HepG2 (cell line): ENCODE measurements around the gene SMIM29. TPM values are rescaled to one million over a fixed set of nuclear protein-coding genes. Genes with fewer than 3 reads are reported as not detected.

ENCODE experiments used
- DPF2 ChIP-seq: sonication (generic); formaldehyde crosslinking; IDR thresholded peaks from 2 replicates; pipeline ENCODE4 v1.4.0; 2020; ENCODE audit warnings: mild to moderate bottlenecking, low read depth, missing genetic modification reagents, borderline replicate concordance
- GTF3A ChIP-seq: sonication (generic); formaldehyde crosslinking; conservative IDR thresholded peaks from 2 replicates; pipeline ENCODE4 v1.4.0; 2020; ENCODE audit warnings: mild to moderate bottlenecking, missing genetic modification reagents
- KDM5B ChIP-seq: sonication (generic); formaldehyde crosslinking; IDR thresholded peaks from 2 replicates; pipeline ENCODE4 v1.4.0; 2020; ENCODE audit warnings: missing genetic modification reagents, mild to moderate bottlenecking, borderline replicate concordance
- KMT2A ChIP-seq: sonication (generic); formaldehyde crosslinking; IDR thresholded peaks from 2 replicates; pipeline ENCODE4 v1.4.0; 2020; ENCODE audit warnings: missing genetic modification reagents
- MLLT10 ChIP-seq: sonication (generic); formaldehyde crosslinking; IDR thresholded peaks from 2 replicates; pipeline ENCODE4 v1.4.0; 2020; ENCODE audit warnings: missing genetic modification reagents
- SAP130 ChIP-seq: IDR thresholded peaks from 2 replicates; pipeline ENCODE4 v1.6.1; 2016; ENCODE audit warnings: low read depth
- SCMH1 ChIP-seq: sonication (generic); formaldehyde crosslinking; IDR thresholded peaks from 2 replicates; pipeline ENCODE4 v1.9.0; 2021; ENCODE audit warnings: missing genetic modification reagents, mild to moderate bottlenecking, borderline replicate concordance
- SMC3 ChIP-seq: IDR thresholded peaks from 2 replicates; pipeline ENCODE4 v1.6.1; 2011; ENCODE audit warnings: low read length, improper control_type of control experiment
- U2AF1 ChIP-seq: fragments of 200-400 bp; formaldehyde crosslinking; optimal IDR thresholded peaks from 2 replicates; pipeline ENCODE3; 2017; ENCODE audit warnings: mild to moderate bottlenecking, low read depth, low read length
- YEATS4 ChIP-seq: sonication (generic); formaldehyde crosslinking; IDR thresholded peaks from 2 replicates; pipeline ENCODE4 v1.4.0; 2020; ENCODE audit warnings: missing genetic modification reagents, borderline replicate concordance
- ZC3H4 ChIP-seq: sonication (generic); formaldehyde crosslinking; IDR thresholded peaks from 2 replicates; pipeline ENCODE4 v1.4.0; 2020; ENCODE audit warnings: missing genetic modification reagents, borderline replicate concordance
- ZNF121 ChIP-seq: sonication (generic); formaldehyde crosslinking; IDR thresholded peaks from 2 replicates; pipeline ENCODE4 v1.5.0; 2020; ENCODE audit warnings: mild to moderate bottlenecking, missing genetic modification reagents
- ZNF230 ChIP-seq: sonication (generic); formaldehyde crosslinking; IDR thresholded peaks from 2 replicates; pipeline ENCODE4 v1.4.0; 2020; ENCODE audit warnings: mild to moderate bottlenecking, missing genetic modification reagents
- ZNF232 ChIP-seq: sonication (generic); formaldehyde crosslinking; IDR thresholded peaks from 2 replicates; pipeline ENCODE4 v1.4.0; 2020; ENCODE audit warnings: missing genetic modification reagents, borderline replicate concordance
- ZNF253 ChIP-seq: sonication (generic); formaldehyde crosslinking; IDR thresholded peaks from 2 replicates; pipeline ENCODE4 v1.8.0; 2022; ENCODE audit warnings: mild to moderate bottlenecking, missing genetic modification reagents, borderline replicate concordance
- ZNF30 ChIP-seq: sonication (generic); formaldehyde crosslinking; IDR thresholded peaks from 2 replicates; pipeline ENCODE4 v1.5.0; 2020; ENCODE audit warnings: mild to moderate bottlenecking, missing genetic modification reagents
- ZNF431 ChIP-seq: sonication (generic); formaldehyde crosslinking; IDR thresholded peaks from 2 replicates; pipeline ENCODE4 v1.9.0; 2022; ENCODE audit warnings: missing genetic modification reagents, low read depth, mild to moderate bottlenecking, borderline replicate concordance
- ZNF644 ChIP-seq: IDR thresholded peaks from 2 replicates; pipeline ENCODE4 v1.6.1; 2016; ENCODE audit warnings: low read depth
- ZNF7 ChIP-seq: IDR thresholded peaks from 2 replicates; pipeline ENCODE4 v1.6.1; 2016; ENCODE audit warnings: missing biosample characterization, missing genetic modification reagents
- ZSCAN21 ChIP-seq: sonication (generic); formaldehyde crosslinking; IDR thresholded peaks from 2 replicates; pipeline ENCODE4 v1.8.0; 2022; ENCODE audit warnings: mild to moderate bottlenecking, missing genetic modification reagents, moderate library complexity, borderline replicate concordance
- polyA plus RNA-seq, 8 experiments: library from polyadenylated mRNA; depleted of rRNA in 3 of 8; stranded (reverse) in 7 of 8; unstranded in 1 of 8; fragments of >200 nt; fragmentation: Illumina TruSeq in 4 of 8; extraction: Trizol in 4 of 8; gene quantifications; 2 replicates each; pipeline versions ENCODE4 v1.2.1 to v1.2.3, GENCODE V29; 2011 to 2016; ENCODE audit warnings: low read depth in 4 of 8, missing spikeins in 1 of 8, mixed read lengths in 1 of 8; ENCODE audit not compliant: insufficient read depth in 1 of 8
- total RNA-seq, 5 experiments: library from RNA; depleted of rRNA; stranded (reverse); fragments of >200 nt; fragmentation: Illumina TruSeq; extraction: Trizol; gene quantifications; 2 replicates each; pipeline ENCODE4 v1.2.3, GENCODE V29; 2016; ENCODE audit warnings: low read depth in 1 of 5
- TF ChIP-seq, protein P1 (sequence below): sonication (generic); formaldehyde crosslinking; IDR thresholded peaks from 2 replicates; pipeline ENCODE4 v1.4.0; 2020; ENCODE audit warnings: missing genetic modification reagents, mild to moderate bottlenecking, borderline replicate concordance
- TF ChIP-seq, protein P2 (sequence below): sonication (generic); formaldehyde crosslinking; conservative IDR thresholded peaks from 2 replicates; pipeline ENCODE4 v1.4.0; 2020; ENCODE audit warnings: missing genetic modification reagents

SMIM29 gene
- total and polyA plus RNA-seq, 2 of the 13 experiments (the other 11 are each of a cell fraction or from before 2014, with no cell fraction given), result 8.8 to 15.3 TPM

DNA sequence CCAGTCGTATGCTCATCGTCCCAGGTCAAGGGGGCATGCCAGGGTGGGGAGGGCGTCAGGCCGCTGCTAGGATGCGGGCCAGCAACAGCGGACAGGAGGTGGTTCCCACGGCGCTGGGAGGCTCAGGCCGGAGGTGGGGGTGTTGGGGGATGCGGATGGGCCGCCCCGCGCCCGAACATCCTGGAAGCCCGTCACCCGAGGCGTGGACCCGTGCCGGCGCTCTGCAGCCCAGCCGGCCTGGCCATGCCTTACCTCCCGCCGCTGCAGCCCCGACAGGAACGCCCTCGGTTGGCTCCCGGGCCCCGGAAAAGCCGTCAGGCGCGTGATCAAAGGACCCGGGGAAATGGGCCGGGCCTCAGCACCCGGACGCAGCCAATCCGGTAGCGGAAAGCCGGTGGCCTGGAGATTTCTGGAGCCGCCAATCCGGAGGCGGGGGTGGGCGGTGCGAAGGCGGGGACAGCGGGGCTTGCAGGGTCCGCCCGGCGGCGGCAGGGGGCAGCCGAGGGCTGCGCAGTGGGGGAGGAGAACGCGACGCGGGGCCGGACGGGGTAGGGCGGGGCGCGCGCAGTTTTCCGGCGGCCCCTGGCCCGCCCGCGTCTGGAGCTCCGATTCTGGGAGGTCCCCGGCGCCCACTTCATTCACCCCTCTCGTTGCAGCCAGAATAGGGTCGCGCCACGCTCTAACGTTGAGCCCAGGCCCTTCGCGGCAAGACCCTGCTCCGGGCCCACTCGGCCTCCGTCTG is at the start of gene SMIM29 (continued):
- TF ChIP-seq SAP130 (CRISPR knock-in tag) (peak; percentile 96), SMC3 (peak; percentile 40; the same call in 1 of the 2 replicates), ZNF7 (CRISPR knock-in tag) (no peak), GTF3A (CRISPR knock-in tag) (0 out of 2 replicates have a peak, but pooled peaks have one; percentile 14), ZNF230 (CRISPR knock-in tag) (peak; percentile 90), KMT2A (CRISPR knock-in tag) (peak; percentile 79; the same call in 1 of the 2 replicates), ZNF431 (CRISPR knock-in tag) (no peak), ZNF253 (CRISPR knock-in tag) (0 out of 2 replicates have a peak, but pooled peaks have one; percentile 14), ZNF30 (no peak), ZNF232 (CRISPR knock-in tag) (no peak), ZC3H4 (no peak), SCMH1 (CRISPR knock-in tag) (no peak), ZNF121 (0 out of 2 replicates have a peak, but pooled peaks have one; percentile 3), YEATS4 (CRISPR knock-in tag) (peak; percentile 73), ZNF644 (CRISPR knock-in tag) (no peak), ZSCAN21 (CRISPR knock-in tag) (peak; percentile 75), MLLT10 (CRISPR knock-in tag) (no peak), DPF2 (CRISPR knock-in tag) (no peak), KDM5B (CRISPR knock-in tag) (peak; percentile 64), U2AF1 (peak; percentile 79)
- TF ChIP-seq, protein P1, sequence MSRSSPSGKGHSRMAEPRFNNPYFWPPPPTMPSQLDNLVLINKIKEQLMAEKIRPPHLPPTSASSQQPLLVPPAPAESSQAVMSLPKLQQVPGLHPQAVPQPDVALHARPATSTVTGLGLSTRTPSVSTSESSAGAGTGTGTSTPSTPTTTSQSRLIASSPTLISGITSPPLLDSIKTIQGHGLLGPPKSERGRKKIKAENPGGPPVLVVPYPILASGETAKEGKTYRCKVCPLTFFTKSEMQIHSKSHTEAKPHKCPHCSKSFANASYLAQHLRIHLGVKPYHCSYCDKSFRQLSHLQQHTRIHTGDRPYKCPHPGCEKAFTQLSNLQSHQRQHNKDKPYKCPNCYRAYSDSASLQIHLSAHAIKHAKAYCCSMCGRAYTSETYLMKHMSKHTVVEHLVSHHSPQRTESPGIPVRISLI (CRISPR knock-in tag), result no peak; the same call in 1 of the 2 replicates
- TF ChIP-seq, protein P2, sequence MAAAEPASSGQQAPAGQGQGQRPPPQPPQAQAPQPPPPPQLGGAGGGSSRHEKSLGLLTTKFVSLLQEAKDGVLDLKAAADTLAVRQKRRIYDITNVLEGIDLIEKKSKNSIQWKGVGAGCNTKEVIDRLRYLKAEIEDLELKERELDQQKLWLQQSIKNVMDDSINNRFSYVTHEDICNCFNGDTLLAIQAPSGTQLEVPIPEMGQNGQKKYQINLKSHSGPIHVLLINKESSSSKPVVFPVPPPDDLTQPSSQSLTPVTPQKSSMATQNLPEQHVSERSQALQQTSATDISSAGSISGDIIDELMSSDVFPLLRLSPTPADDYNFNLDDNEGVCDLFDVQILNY (CRISPR knock-in tag), result peak; percentile 69
